GM18951 (cell line): ENCODE measurements around the gene CCDC92.

Source experiments
- POLR2A ChIP-seq: IDR thresholded peaks from 4 replicates; pipeline ENCODE4 v1.6.1; 2011; ENCODE audit warnings: mild to moderate bottlenecking; ENCODE audit not compliant: insufficient read length, insufficient read depth; ENCODE audit errors: extremely low read depth
- in situ Hi-C: fragments of 300-500 bp; cut with MboI; formaldehyde crosslinking; loops from one replicate; pipeline ENCODE4 v1.12.0; 2022; ENCODE audit warnings: low sequenced_read_pairs, mixed read lengths, inconsistent platforms; ENCODE audit not compliant: unreplicated experiment

Gene CCDC92

DNA sequence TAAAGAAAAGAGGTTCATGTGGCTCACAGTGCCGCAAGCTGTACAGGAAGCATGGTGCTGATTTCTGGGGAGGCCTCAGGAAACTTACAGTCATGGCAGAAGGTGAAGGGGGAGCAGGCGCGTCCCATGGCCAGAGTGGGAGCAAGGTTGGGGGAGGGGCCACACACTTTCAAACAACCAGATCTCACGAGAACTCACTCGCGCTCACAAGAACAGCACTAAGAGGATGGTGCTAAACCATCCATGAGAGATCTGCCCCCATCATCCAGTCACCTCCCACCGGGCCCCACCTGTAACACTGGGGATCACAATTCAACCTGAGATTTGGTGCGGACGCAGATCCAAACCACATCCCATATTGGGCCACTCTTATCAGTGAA is 80.5 kb downstream of the CCDC92 start:
- in situ Hi-C loops: no loop called here

DNA sequence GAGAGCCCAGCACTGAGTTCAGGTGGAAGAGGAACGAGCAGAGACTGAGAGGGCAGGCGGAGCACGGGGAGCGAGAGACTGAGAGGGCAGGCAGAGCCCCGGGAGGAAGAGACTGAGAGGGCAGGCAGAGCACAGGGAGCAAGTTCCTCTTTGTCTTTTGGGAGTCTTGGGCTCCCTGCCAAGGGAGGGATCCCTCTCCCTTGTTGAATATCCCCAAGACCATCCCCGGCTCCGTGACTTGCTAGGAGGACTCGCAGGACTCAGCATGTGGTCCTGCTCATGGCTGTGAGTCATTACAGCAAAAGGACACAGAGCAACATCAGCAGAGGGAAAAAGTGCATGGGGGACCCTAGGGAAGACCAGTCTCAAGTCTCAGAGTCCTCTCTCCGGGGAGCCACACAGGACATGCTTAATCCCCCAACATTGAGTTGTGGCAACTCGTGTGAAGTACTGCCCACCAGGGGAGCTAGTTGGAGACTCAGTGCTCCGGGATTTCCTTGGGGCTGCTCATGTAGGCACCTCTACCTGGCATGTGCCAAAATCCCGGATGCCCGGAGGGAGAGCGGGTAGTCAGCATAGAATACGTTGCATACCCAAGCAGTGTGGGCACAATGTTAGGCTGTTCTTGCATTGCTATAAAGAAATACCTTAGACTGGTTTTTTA is 81.0 kb downstream of the CCDC92 start:
- in situ Hi-C loops: no loop called here
- TF ChIP-seq POLR2A: no peak

More for the DNA sequence above, 80.5 kb downstream of the CCDC92 start:
- no peak for TF ChIP-seq POLR2A

DNA sequence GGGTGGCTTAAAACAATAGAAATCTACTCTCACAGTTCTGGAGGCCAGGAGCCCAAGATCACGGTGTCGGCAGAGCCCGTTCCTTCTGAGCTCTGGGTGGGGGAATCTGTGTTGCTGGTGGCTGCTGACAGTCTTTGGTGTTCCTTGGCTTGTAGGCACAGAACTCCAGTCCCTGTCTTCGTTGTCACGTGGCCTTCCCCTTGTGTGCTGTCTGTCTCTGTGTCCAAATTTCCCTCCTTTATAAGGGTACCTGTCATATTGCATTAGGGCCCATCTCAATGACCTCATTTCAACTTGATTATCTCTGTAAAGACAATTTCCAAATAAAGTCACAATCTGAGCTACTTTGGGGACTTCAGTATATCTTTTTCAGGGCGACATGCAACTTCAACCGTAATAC is 81.6 kb downstream of the CCDC92 start:
- TF ChIP-seq POLR2A: no peak
- in situ Hi-C loops: no loop called here

- TF ChIP-seq POLR2A: no peak
- in situ Hi-C loops: no loop called here
Measured at GRCh38 chr12:123890536-123890902, 82.1 kb downstream of the CCDC92 start.

GRCh38 chr12:123889848-123890535 is 82.6 kb downstream of the CCDC92 start:
- in situ Hi-C loops: no loop called here
- TF ChIP-seq POLR2A: no peak

DNA sequence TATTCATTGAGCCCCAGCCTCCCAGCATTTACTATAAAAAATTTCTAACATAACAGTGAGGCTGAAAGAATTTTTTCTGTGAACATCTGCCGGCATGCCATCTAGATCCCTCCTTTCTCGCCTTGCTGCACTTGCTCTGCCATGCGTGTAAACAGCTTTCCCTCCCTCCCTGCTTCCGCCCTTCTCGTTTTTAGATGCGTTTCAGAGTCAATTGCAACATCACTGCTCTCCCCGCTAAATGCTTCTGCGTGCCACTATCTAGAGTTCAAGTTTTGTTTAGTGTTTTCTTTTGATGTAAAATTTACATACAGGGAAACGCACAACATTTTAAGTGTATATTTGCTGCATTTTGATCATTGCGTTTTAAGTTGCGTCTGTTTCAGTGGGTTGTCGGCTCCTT is 83.6 kb downstream of the CCDC92 start:
- in situ Hi-C loops: no loop called here
- no peak for TF ChIP-seq POLR2A

DNA sequence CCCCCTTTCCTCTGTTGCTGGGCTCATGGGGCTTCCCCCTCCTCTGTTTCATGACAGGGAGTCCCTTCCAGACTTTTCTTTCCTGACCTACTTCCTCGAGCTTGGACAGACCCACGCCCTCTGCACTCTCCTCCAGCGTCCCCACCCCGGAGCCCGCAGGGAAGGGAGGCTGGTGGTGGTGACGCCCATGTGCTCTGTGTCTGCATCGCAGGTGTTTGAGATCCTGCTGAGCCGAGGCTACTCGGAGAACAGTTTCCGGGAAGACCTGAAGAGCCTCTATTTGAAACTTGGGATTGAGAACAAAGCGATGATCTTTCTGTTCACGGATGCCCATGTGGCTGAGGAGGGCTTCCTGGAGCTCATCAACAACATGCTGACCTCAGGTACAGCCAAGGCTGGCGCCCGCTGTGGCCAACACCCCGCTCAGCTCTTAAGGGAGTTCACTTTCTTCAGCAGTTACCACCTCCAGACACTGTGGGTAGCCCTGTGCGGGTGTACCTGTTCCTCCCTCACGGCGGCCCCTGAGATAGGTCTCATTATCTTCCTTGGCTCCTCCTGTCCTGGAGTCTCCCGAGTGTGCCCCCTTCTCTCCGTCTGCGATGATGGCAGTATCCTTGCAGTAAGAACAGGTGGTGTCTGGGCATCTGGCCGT is 85.6 kb downstream of the CCDC92 start:
- in situ Hi-C loops: no loop called here
- TF ChIP-seq POLR2A: no peak

DNA sequence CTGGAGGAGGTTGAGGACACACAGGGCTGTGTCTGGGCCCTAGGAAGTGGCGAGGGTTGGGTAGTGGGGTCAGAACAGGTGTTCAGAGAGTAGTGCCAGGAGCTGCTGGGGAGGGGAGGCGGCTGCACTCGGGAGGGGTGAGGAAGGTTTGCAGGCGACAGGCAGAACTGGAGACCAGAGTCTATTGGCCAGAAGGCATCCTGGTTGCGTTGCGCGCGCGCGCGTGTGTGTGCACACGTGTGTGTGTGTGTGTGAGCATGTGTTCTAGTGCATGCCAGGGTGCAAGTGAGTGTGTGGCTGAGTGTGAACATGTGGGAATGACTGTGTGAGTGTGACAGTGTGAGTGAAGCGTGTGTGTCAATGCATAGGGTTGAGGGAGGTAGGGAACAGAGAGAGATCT is 86.4 kb downstream of the CCDC92 start:
- in situ Hi-C loops: no loop called here
- TF ChIP-seq POLR2A: no peak
